GM12872 (cell line): ENCODE results near the gene FUT9.

Experiments used
- TF ChIP-seq, protein P1 (sequence below): IDR thresholded peaks from 3 replicates; pipeline ENCODE4 v1.5.1; 2011; ENCODE audit warnings: low read depth, mild to moderate bottlenecking, low read length, moderate library complexity; ENCODE audit not compliant: insufficient read depth

Gene FUT9

DNA sequence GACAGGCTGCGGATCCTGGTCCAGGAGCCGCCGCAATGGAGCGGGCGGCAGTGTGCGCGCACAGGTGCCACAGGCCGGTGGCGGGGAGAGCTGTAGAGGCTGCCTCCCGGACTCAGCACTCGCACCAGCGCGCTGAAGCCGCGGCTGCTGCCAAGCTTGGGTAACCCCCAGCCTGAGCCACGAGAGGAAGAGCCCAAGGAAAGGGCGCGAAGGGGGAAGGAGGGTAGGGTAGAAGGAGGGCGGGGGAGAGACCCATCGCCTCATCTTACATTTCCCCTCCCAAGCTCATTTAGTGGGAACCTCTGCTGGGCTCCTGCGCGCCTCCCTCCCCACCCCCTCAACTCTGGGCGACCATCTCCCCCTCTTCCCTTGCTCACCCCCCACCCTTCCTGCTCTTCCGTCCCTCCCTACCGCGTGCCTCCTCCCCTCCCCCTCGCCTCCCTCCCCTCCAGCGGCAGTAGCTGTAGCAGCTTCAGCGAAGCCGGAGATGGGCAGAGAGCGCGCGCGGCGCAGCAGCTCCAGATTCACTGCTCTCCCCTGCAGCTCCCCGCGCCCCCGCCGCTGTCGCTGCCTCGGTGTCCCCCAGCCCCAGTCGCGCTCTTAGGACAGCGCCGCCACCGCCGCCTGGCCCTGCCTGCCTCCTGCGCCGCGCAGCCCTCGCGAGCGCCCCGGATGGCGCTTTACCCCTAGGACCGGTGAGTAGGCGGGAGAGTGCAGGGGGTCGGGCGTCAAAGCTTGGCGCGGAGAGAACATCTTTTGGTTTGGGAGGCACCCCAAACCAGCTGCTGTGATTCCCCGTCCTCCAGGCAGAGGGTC, at the start of gene FUT9:
Gene FUT9 (plus strand): TSS at position 457 of the 816 bp plus-strand sequence. CDS start 187,182 bp downstream, outside the sequence.
- TF ChIP-seq, protein P1, sequence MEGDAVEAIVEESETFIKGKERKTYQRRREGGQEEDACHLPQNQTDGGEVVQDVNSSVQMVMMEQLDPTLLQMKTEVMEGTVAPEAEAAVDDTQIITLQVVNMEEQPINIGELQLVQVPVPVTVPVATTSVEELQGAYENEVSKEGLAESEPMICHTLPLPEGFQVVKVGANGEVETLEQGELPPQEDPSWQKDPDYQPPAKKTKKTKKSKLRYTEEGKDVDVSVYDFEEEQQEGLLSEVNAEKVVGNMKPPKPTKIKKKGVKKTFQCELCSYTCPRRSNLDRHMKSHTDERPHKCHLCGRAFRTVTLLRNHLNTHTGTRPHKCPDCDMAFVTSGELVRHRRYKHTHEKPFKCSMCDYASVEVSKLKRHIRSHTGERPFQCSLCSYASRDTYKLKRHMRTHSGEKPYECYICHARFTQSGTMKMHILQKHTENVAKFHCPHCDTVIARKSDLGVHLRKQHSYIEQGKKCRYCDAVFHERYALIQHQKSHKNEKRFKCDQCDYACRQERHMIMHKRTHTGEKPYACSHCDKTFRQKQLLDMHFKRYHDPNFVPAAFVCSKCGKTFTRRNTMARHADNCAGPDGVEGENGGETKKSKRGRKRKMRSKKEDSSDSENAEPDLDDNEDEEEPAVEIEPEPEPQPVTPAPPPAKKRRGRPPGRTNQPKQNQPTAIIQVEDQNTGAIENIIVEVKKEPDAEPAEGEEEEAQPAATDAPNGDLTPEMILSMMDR, result no peak

DNA sequence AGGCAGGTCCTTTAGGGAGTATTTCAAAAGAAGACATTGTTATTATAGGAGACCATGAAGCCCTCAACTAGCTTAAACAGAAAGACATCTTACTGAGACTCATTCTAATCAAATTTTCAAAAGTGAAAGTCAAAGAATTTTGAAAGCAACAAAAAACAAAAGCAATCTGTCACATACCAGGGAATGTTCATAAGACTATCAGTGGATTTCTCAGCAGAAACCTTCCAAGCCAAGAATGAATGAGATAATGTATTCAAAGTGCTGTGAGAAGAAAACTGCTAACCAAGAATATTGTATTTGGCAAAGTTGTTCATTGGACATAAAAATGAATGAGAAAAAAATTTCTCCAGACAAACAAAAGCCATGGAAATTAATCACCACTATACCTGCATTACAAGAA, 48.2 kb upstream of the FUT9 start:
- TF ChIP-seq, protein P1, result no peak

DNA sequence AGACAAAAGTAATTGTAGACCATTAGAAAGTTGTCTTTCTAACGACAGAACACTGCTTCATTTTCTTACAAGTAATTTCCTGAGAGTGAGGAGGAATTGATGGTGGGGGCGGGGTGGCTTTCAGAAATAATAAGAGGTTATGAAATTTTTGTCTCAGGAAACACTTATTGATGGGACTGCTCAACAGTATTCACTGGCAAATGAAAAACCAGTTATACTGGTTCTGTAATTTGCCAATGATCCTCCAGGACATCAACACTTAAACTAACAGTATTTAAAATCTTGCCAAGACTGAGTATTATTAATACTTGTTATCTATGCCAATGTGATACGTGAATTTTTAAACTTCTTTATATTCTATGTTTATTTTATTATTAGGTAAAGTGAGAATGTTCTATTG, 41.8 kb upstream of the FUT9 start:
- TF ChIP-seq, protein P1, result no peak

DNA sequence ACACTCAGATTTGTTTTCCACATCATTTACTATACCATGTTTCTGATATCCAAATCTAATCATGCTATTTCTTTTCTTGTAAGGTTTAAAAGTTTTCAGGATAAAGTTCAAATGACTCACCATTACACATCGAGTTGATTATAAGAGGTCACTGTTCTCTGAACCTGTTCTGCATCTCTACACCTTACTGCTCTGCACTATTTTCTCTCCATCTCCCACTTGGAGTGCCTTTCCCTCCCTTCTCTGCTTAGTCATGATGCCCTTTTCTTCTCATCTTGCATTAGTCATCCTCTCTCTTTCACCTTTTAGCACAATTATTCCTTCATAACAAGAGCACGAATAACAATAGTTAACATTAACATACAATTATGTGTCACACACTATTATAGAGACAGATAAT, 37.5 kb upstream of the FUT9 start:
- TF ChIP-seq, protein P1, result no peak

DNA sequence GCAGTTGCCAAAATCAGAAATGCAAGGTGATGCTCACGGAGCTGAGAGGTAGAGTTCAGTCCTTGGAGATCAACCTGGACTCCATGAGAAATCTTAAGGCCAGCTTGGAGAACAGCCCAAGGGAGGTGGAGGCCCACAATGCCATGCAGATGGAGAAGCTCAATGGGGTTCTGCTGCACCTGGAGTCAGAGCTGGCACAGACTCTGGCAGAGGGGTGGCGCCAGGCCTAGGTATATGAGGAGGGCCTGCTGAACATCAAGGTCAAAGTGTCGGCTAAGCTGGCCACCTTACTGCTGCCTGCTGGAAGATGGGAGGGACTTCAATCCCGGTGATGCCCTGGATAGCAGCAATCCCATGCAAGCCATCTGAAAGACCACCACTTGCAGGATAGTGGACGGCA, 23.9 kb upstream of the FUT9 start:
- TF ChIP-seq, protein P1, result no peak

DNA sequence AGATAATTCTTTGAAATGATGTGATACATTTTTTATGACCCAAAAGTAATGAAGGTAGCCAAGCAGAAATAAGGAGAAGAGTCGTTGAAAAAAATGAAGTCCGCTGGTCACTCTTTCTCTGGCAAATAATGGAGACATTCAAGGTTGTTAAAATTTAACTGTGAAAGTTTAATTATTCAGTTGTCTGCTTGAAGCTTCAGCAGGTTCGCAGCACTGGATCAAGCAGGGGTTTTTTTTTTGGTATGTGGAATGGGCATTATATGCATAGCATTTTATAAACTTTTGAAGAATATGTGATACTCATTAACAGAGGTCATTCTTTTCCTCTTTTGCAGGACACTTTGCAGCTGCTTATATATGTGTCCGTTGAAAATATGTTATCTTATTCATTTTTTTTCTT, 21.6 kb upstream of the FUT9 start:
- TF ChIP-seq, protein P1, result no peak

DNA sequence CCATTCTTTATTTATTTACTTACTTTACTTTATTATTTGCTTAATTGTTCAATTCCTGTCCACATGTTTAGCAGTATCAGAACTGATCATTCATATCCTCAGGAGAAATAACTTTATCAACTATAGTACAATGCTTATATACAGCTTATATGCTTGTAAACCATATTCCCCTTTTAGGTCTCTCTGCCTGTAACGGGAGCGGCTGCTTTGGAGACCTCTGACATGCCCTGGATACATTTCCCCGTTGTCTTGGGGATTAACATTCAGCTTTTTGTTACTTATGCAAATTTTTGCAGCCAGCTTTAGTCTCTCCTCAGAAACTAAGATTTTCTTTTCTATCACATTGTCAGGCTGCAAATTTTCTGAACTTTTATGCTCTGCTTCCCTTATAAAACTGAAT, 17.6 kb upstream of the FUT9 start:
- TF ChIP-seq, protein P1, result no peak
